HEK293 (cell line): Measurements from ENCODE around the gene DOCK3.

Experiments
- CTCF ChIA-PET: fragments of 350-600 bp; formaldehyde crosslinking; extraction: SDS; loops from one replicate; lab custom pipeline; 2021; ENCODE audit warnings: antibody characterized with exemption; lab: Yijun Ruan, JAX
- POLR2A ChIA-PET: fragments of 300-600 bp; formaldehyde crosslinking; extraction: SDS; loops from one replicate; lab custom pipeline; 2020; ENCODE audit warnings: antibody characterized with exemption, inconsistent platforms; lab: Yijun Ruan, JAX
- H3K27ac ChIP-seq: fragments of 200-500 bp; sonication (Bioruptor generic); 2 replicates; pipeline ENCODE4 v1.5.1; 2014; ENCODE audit warnings: low read depth, low read length, control low read depth, inconsistent platforms; ENCODE audit errors: extremely low read depth
- H3K36me3 ChIP-seq, 2 experiments: fragments of 200-500 bp in 1 of 2; sonication (Bioruptor generic) in 1 of 2; 1 replicate in 1 of 2; 2 replicates in 1 of 2; pipeline ENCODE4 v1.5.1; 2014 to 2017; ENCODE audit warnings: inconsistent platforms in 2 of 2, low read length in 2 of 2; ENCODE audit not compliant: control insufficient read depth in 2 of 2, insufficient read depth in 1 of 2
- H3K4me1 ChIP-seq: fragments of 200-500 bp; sonication (Bioruptor generic); 2 replicates; pipeline ENCODE4 v1.5.1; 2014; ENCODE audit warnings: mild to moderate bottlenecking, low read length, inconsistent platforms; ENCODE audit not compliant: control insufficient read depth, insufficient read depth
- H3K4me3 ChIP-seq: 2 replicates; pipeline ENCODE4 v1.5.1; 2011; ENCODE audit warnings: low read depth, mild to moderate bottlenecking, control low read depth, low read length, moderate library complexity
- H3K9me3 ChIP-seq: fragments of 200-500 bp; sonication (Bioruptor generic); 2 replicates; pipeline ENCODE4 v1.5.1; 2014; ENCODE audit warnings: low read depth, low read length, inconsistent platforms; ENCODE audit not compliant: control insufficient read depth, insufficient read depth
- BCL6B ChIP-seq: fragments of 450-650 bp; formaldehyde crosslinking; IDR thresholded peaks from 2 replicates; pipeline ENCODE4 v1.5.1; 2017; ENCODE audit warnings: missing biosample characterization, missing genetic modification characterization
- GFI1B ChIP-seq: fragments of 450-650 bp; formaldehyde crosslinking; IDR thresholded peaks from 2 replicates; pipeline ENCODE4 v1.5.1; 2016; ENCODE audit warnings: missing biosample characterization, missing genetic modification characterization
- HIC1 ChIP-seq: fragments of 450-650 bp; formaldehyde crosslinking; IDR thresholded peaks from 2 replicates; pipeline ENCODE4 v1.5.1; 2016; ENCODE audit warnings: missing biosample characterization, missing genetic modification characterization
- HOXC10 ChIP-seq: sonication (generic); formaldehyde crosslinking; IDR thresholded peaks from 2 replicates; pipeline ENCODE4 v1.8.1; 2023; ENCODE audit warnings: mild to moderate bottlenecking, missing genetic modification reagents
- KLF10 ChIP-seq: fragments of 450-650 bp; IDR thresholded peaks from 2 replicates; pipeline ENCODE4 v1.5.1; 2018; ENCODE audit warnings: missing biosample characterization, mild to moderate bottlenecking, missing genetic modification characterization
- KLF9 ChIP-seq: fragments of 450-650 bp; formaldehyde crosslinking; IDR thresholded peaks from 2 replicates; pipeline ENCODE4 v1.5.1; 2016; ENCODE audit warnings: missing biosample characterization, missing genetic modification characterization, low read depth
- PRDM1 ChIP-seq: fragments of 450-650 bp; formaldehyde crosslinking; IDR thresholded peaks from 2 replicates; pipeline ENCODE4; 2016; ENCODE audit warnings: missing biosample characterization, missing genetic modification characterization
- SETDB1 ChIP-seq: IDR thresholded peaks from one replicate; pipeline ENCODE4 v1.6.1; 2017; ENCODE audit warnings: mild to moderate bottlenecking, low read length, moderate library complexity, mixed read lengths; ENCODE audit not compliant: insufficient read length
- ZBTB44 ChIP-seq: fragments of 450-650 bp; IDR thresholded peaks from 2 replicates; pipeline ENCODE4 v1.5.1; 2018; ENCODE audit warnings: missing biosample characterization, mild to moderate bottlenecking, missing genetic modification characterization
- ZBTB8A ChIP-seq: fragments of 450-650 bp; formaldehyde crosslinking; IDR thresholded peaks from 2 replicates; pipeline ENCODE4 v1.5.1; 2016; ENCODE audit warnings: missing biosample characterization, missing genetic modification characterization
- ZFHX2 ChIP-seq: fragments of 450-650 bp; formaldehyde crosslinking; conservative IDR thresholded peaks from 2 replicates; pipeline ENCODE4 v1.5.1; 2016; ENCODE audit warnings: missing biosample characterization, missing genetic modification characterization
- ZFP3 ChIP-seq: fragments of 450-650 bp; formaldehyde crosslinking; IDR thresholded peaks from 2 replicates; pipeline ENCODE4 v1.5.1; 2016; ENCODE audit warnings: low read depth, missing biosample characterization, missing genetic modification characterization
- ZFP37 ChIP-seq: fragments of 450-650 bp; formaldehyde crosslinking; IDR thresholded peaks from 2 replicates; pipeline ENCODE4 v1.5.1; 2016; ENCODE audit warnings: missing biosample characterization, missing genetic modification characterization
- ZNF174 ChIP-seq: fragments of 450-650 bp; formaldehyde crosslinking; IDR thresholded peaks from 2 replicates; pipeline ENCODE4 v1.5.0; 2017; ENCODE audit warnings: missing biosample characterization, mild to moderate bottlenecking, missing genetic modification characterization
- ZNF184 ChIP-seq: fragments of 450-650 bp; IDR thresholded peaks from 2 replicates; pipeline ENCODE4 v1.5.1; 2018; ENCODE audit warnings: missing biosample characterization, mild to moderate bottlenecking, missing genetic modification characterization
- ZNF19 ChIP-seq: fragments of 450-650 bp; formaldehyde crosslinking; IDR thresholded peaks from 2 replicates; pipeline ENCODE4; 2016; ENCODE audit warnings: missing biosample characterization, missing genetic modification characterization, low read depth
- ZNF202 ChIP-seq: fragments of 450-650 bp; formaldehyde crosslinking; IDR thresholded peaks from 2 replicates; pipeline ENCODE4 v1.5.1; 2016; ENCODE audit warnings: missing biosample characterization, missing genetic modification characterization, borderline replicate concordance
- ZNF223 ChIP-seq: fragments of 450-650 bp; formaldehyde crosslinking; IDR thresholded peaks from 2 replicates; pipeline ENCODE4 v1.5.1; 2016; ENCODE audit warnings: missing biosample characterization, missing genetic modification characterization
- ZNF350 ChIP-seq: fragments of 450-650 bp; formaldehyde crosslinking; IDR thresholded peaks from 2 replicates; pipeline ENCODE4 v1.5.0; 2017; ENCODE audit warnings: missing biosample characterization, mild to moderate bottlenecking, missing genetic modification characterization
- ZNF37A ChIP-seq: fragments of 450-650 bp; IDR thresholded peaks from 2 replicates; pipeline ENCODE4 v1.5.1; 2018; ENCODE audit warnings: missing biosample characterization, missing genetic modification characterization
- ZNF433 ChIP-seq: fragments of 450-650 bp; formaldehyde crosslinking; IDR thresholded peaks from 2 replicates; pipeline ENCODE4 v1.5.1; 2016; ENCODE audit warnings: missing biosample characterization, missing genetic modification characterization, low read depth
- ZNF488 ChIP-seq: fragments of 450-650 bp; formaldehyde crosslinking; IDR thresholded peaks from 2 replicates; pipeline ENCODE4 v1.5.1; 2016; ENCODE audit warnings: missing biosample characterization, missing genetic modification characterization
- ZNF514 ChIP-seq: fragments of 450-650 bp; formaldehyde crosslinking; IDR thresholded peaks from 2 replicates; pipeline ENCODE4 v1.5.1; 2016; ENCODE audit warnings: missing biosample characterization, missing genetic modification characterization
- ZNF544 ChIP-seq: fragments of 450-650 bp; formaldehyde crosslinking; IDR thresholded peaks from 2 replicates; pipeline ENCODE4 v1.5.0; 2017; ENCODE audit warnings: missing biosample characterization, missing genetic modification characterization
- ZNF555 ChIP-seq: fragments of 450-650 bp; formaldehyde crosslinking; conservative IDR thresholded peaks from 2 replicates; pipeline ENCODE4 v1.5.1; 2017; ENCODE audit warnings: missing biosample characterization, mild to moderate bottlenecking, missing genetic modification characterization, inconsistent platforms
- ZNF610 ChIP-seq: fragments of 450-650 bp; formaldehyde crosslinking; IDR thresholded peaks from 2 replicates; pipeline ENCODE4 v1.5.1; 2016; ENCODE audit warnings: missing biosample characterization, missing genetic modification characterization, borderline replicate concordance
- ZNF704 ChIP-seq: fragments of 450-650 bp; formaldehyde crosslinking; IDR thresholded peaks from 2 replicates; pipeline ENCODE4 v1.5.1; 2016; ENCODE audit warnings: missing biosample characterization, missing genetic modification characterization
- ZNF792 ChIP-seq: fragments of 450-650 bp; formaldehyde crosslinking; IDR thresholded peaks from 2 replicates; pipeline ENCODE4 v1.5.1; 2016; ENCODE audit warnings: missing biosample characterization, missing genetic modification characterization
- ZSCAN23 ChIP-seq: fragments of 450-650 bp; formaldehyde crosslinking; IDR thresholded peaks from 2 replicates; pipeline ENCODE4 v1.5.1; 2016; ENCODE audit warnings: missing biosample characterization, missing genetic modification characterization

The DOCK3 gene

GRCh38 chr3:51392355-51393133 is 717.8 kb downstream of the DOCK3 start:
- peak overlapping the region; percentile 87; the same call in 1 of the 2 replicates for H3K27ac ChIP-seq
- ChIA-PET CTCF (interaction anchor here (0.8 kb wide), 1 partner anchor 290 kb away, joined by 3 read pairs; no protein-coding TSS in a partner anchor), POLR2A (interaction anchor here (1.4 kb wide), 1 partner anchor 1055 kb away, joined by 3 read pairs; no protein-coding TSS in a partner anchor)
- no peaks in the 10 kb centered on the region for H3K9me3 ChIP-seq
- no peaks in the 10 kb centered on the region; the same call in 1 of the 2 replicates for H3K4me1 ChIP-seq
- peak overlapping the region; percentile 82 for H3K4me3 ChIP-seq
- H3K36me3 ChIP-seq: peaks cover 0 to 87% of the 10 kb centered on the region in 2 experiments; a peak in 2 of 3 replicates
- TF ChIP-seq SETDB1 (peak; percentile 79), ZSCAN23 (tag by site-specific recombination) (no peak)
- TF ChIP-seq, all 188 proteins: peak for 1

- peaks cover 0 to 82% of the 10 kb centered on the region in 2 experiments; a peak in 2 of 3 replicates for H3K36me3 ChIP-seq
- POLR2A ChIA-PET: interaction anchor here (1.4 kb wide), 1 partner anchor 1056 kb away, joined by 3 read pairs; no protein-coding TSS in a partner anchor
- H3K27ac ChIP-seq: no peak overlapping the region
Observed at GRCh38 chr3:51393134-51393495, 718.4 kb downstream of the DOCK3 start.

GRCh38 chr3:51393564-51393963 is 718.8 kb downstream of the DOCK3 start:
- H3K27ac ChIP-seq: no peak overlapping the region
- POLR2A ChIA-PET: interaction anchor here (1.3 to 1.4 kb wide), 3 partner anchors 8 to 1056 kb away, joined by 3 to 6 read pairs (median 5); partner anchors contain the start of genes DCAF1 and MANF
- TF ChIP-seq ZFP37 (tag by site-specific recombination): no peak
- TF ChIP-seq ZNF555: no peak
- no peak for TF ChIP-seq ZBTB44
- TF ChIP-seq ZNF37A (tag by site-specific recombination): no peak
- TF ChIP-seq HIC1 (tag by site-specific recombination): no peak
- TF ChIP-seq ZNF202: no peak
- no peak for TF ChIP-seq ZNF610
- TF ChIP-seq BCL6B: no peak
- TF ChIP-seq HOXC10 (CRISPR knock-in tag): no peak

More at GRCh38 chr3:51393134-51393495, 718.4 kb downstream of the DOCK3 start:
- Histone ChIP-seq H3K4me1 (no peaks in the 10 kb centered on the region; the same call in 1 of the 2 replicates), H3K9me3 (no peaks in the 10 kb centered on the region), H3K4me3 (no peak overlapping the region; the same call in 1 of the 2 replicates)
- TF ChIP-seq ZNF488 (no peak), ZNF514 (tag by site-specific recombination) (no peak), PRDM1 (tag by site-specific recombination) (no peak), ZNF202 (no peak), ZNF433 (tag by site-specific recombination) (no peak), ZBTB8A (tag by site-specific recombination) (no peak), ZNF174 (tag by site-specific recombination) (no peak), ZFP3 (tag by site-specific recombination) (no peak), ZNF350 (tag by site-specific recombination) (no peak), ZNF792 (tag by site-specific recombination) (no peak), KLF10 (tag by site-specific recombination) (no peak), ZFHX2 (tag by site-specific recombination) (no peak), KLF9 (tag by site-specific recombination) (no peak), ZNF223 (no peak), ZNF704 (tag by site-specific recombination) (no peak), GFI1B (tag by site-specific recombination) (no peak), ZNF184 (tag by site-specific recombination) (no peak), ZNF544 (tag by site-specific recombination) (no peak), ZNF19 (tag by site-specific recombination) (no peak)
- CTCF ChIA-PET: interaction anchor here (0.8 kb wide), 1 partner anchor 289 kb away, joined by 3 read pairs; no protein-coding TSS in a partner anchor

More at GRCh38 chr3:51393564-51393963, 718.8 kb downstream of the DOCK3 start:
- no peaks in the 10 kb centered on the region for H3K9me3 ChIP-seq
- peaks cover 0 to 81% of the 10 kb centered on the region in 2 experiments; a peak in 2 of 3 replicates for H3K36me3 ChIP-seq
- H3K4me3 ChIP-seq: no peak overlapping the region
- CTCF ChIA-PET: no interaction called here
- no peaks in the 10 kb centered on the region; the same call in 1 of the 2 replicates for H3K4me1 ChIP-seq
